HepG2 (cell line): ENCODE results near the gene SLC25A47. TPM values are rescaled to one million over a fixed set of nuclear protein-coding genes. Genes with fewer than 3 reads are reported as not detected.

Experiments used
- ATAC-seq: fragments of 200-7000 bp; cut with Tn5 transposase; 3 replicates; pipeline ENCODE4 v1.9.1; 2020; ENCODE audit warnings: mild to moderate bottlenecking, moderate library complexity
- BruUV-seq: library from RNA; stranded (reverse); fragments of 400-500 nt; replicated peaks from 2 replicates; lab custom pipeline; 2021; lab: Mats Ljungman, UMichigan
- CTCF ChIA-PET: fragments of 300-600 bp; formaldehyde crosslinking; extraction: SDS; loops from one replicate; lab custom pipeline; 2021; ENCODE audit warnings: low total read pairs, inconsistent platforms, low intra/inter-chr PET ratio; lab: Yijun Ruan, JAX
- POLR2A ChIA-PET: fragments of 350-600 bp; sonication (Branson Sonifier 250); formaldehyde crosslinking; loops from one replicate; lab custom pipeline; 2020; ENCODE audit warnings: antibody characterized with exemption, inconsistent platforms; lab: Yijun Ruan, JAX
- DNase-seq: peaks from one replicate; pipeline ENCODE4 v3.0.0-alpha.2; 2015; ENCODE audit warnings: low spot score
- FAIRE-seq: peaks from 3 replicates; lab custom pipeline; 2011; peaks lifted over from hg19 to GRCh38; lab: Jason Lieb, UNC
- H2AFZ ChIP-seq: one replicate; pipeline ENCODE4 v1.6.1; 2011; ENCODE audit warnings: low read length, inconsistent platforms
- H3K27ac ChIP-seq: fragments of 300-600 bp; 3 replicates; pipeline ENCODE4 v1.8.0; 2011; ENCODE audit warnings: mixed run types, mild to moderate bottlenecking, mixed read lengths, low read length, inconsistent platforms; ENCODE audit not compliant: insufficient read depth; ENCODE audit errors: extremely low read length
- H3K27me3 ChIP-seq, 2 experiments: fragments of 200-600 bp in 1 of 2; 2 replicates in 1 of 2; 3 replicates in 1 of 2; pipeline versions ENCODE4 v1.6.0 to v1.8.0; 2011; ENCODE audit warnings: low read length in 2 of 2, mild to moderate bottlenecking in 2 of 2, moderate library complexity in 2 of 2, inconsistent platforms in 1 of 2; ENCODE audit not compliant: insufficient read depth in 2 of 2, control insufficient read depth in 1 of 2
- H3K36me3 ChIP-seq, 2 experiments: fragments of 200-600 bp in 1 of 2; replicated peaks in 1 of 2; 2 replicates in 1 of 2; 3 replicates in 1 of 2; pipeline versions ENCODE4 v1.5.1 to v1.8.0; 2011; ENCODE audit warnings: low read length in 2 of 2, inconsistent platforms in 1 of 2; ENCODE audit not compliant: insufficient read depth in 2 of 2, control insufficient read depth in 1 of 2
- H3K4me1 ChIP-seq: 2 replicates; pipeline ENCODE4 v1.5.1; 2012; ENCODE audit warnings: low read length, inconsistent platforms; ENCODE audit not compliant: insufficient read depth
- H3K4me2 ChIP-seq: 2 replicates; pipeline ENCODE4 v1.6.0; 2011; ENCODE audit warnings: low read depth, low read length, inconsistent platforms
- H3K4me3 ChIP-seq, 3 experiments: fragments of 200-600 bp in 1 of 3; sonication (generic), shearing (Covaris generic) in 1 of 3; replicated peaks in 1 of 3; 2 replicates each; pipeline ENCODE4 v1.5.1; 2011 to 2016; ENCODE audit warnings: low read length in 3 of 3, inconsistent platforms in 2 of 3, low read depth in 2 of 3, mild to moderate bottlenecking in 2 of 3, control low read depth in 1 of 3, mixed read lengths in 1 of 3; ENCODE audit not compliant: insufficient read depth in 1 of 3
- H3K79me2 ChIP-seq: one replicate; pipeline ENCODE4 v1.6.1; 2011; ENCODE audit warnings: low read length, inconsistent platforms; ENCODE audit not compliant: insufficient read depth
- H3K9ac ChIP-seq: 2 replicates; pipeline ENCODE4 v1.6.0; 2011; ENCODE audit warnings: mild to moderate bottlenecking, low read depth, low read length, inconsistent platforms; ENCODE audit not compliant: insufficient read depth
- H3K9me3 ChIP-seq: 2 replicates; pipeline ENCODE4 v1.5.1; 2012; ENCODE audit warnings: mild to moderate bottlenecking, low read length
- H4K20me1 ChIP-seq: 2 replicates; pipeline ENCODE4 v1.6.0; 2011; ENCODE audit warnings: inconsistent platforms, mild to moderate bottlenecking, low read length, moderate library complexity; ENCODE audit not compliant: insufficient read depth
- AFF4 ChIP-seq: sonication (generic); formaldehyde crosslinking; IDR thresholded peaks from 2 replicates; pipeline ENCODE4 v1.4.0; 2020; ENCODE audit warnings: missing genetic modification reagents
- ATM ChIP-seq: fragments of 450-650 bp; IDR thresholded peaks from 2 replicates; pipeline ENCODE4 v1.7.1; 2017; ENCODE audit warnings: mild to moderate bottlenecking, borderline replicate concordance
- CBX1 ChIP-seq: IDR thresholded peaks from one replicate; pipeline ENCODE4 v1.6.1; 2016; ENCODE audit warnings: antibody characterized with exemption, low read depth
- HDAC1 ChIP-seq: sonication (generic); formaldehyde crosslinking; IDR thresholded peaks from 2 replicates; pipeline ENCODE4 v1.5.1; 2020; ENCODE audit warnings: mild to moderate bottlenecking, missing genetic modification reagents
- LBX2 ChIP-seq: sonication (generic); formaldehyde crosslinking; IDR thresholded peaks from 2 replicates; pipeline ENCODE4 v1.5.0; 2020; ENCODE audit warnings: missing genetic modification reagents, mild to moderate bottlenecking, borderline replicate concordance
- MIER3 ChIP-seq: IDR thresholded peaks from 2 replicates; pipeline ENCODE4 v1.6.1; 2016; ENCODE audit warnings: missing compliant biosample characterization, borderline replicate concordance
- NFYC ChIP-seq: IDR thresholded peaks from 2 replicates; pipeline ENCODE4 v1.6.1; 2016; ENCODE audit warnings: missing genetic modification reagents, missing compliant biosample characterization
- NR2F1 ChIP-seq, 2 experiments: fragments of 450-650 bp in 1 of 2; formaldehyde crosslinking in 1 of 2; IDR thresholded peaks; 2 replicates each; pipeline versions ENCODE4 v1.5.0 to v1.6.1; 2016 to 2020; ENCODE audit warnings: mild to moderate bottlenecking in 1 of 2, missing compliant biosample characterization in 1 of 2, missing genetic modification reagents in 1 of 2, moderate library complexity in 1 of 2
- PCBP1 ChIP-seq: fragments of 200-400 bp; formaldehyde crosslinking; IDR thresholded peaks from 2 replicates; pipeline ENCODE4 v1.6.1; 2017; ENCODE audit warnings: mild to moderate bottlenecking, low read depth, low read length, borderline replicate concordance
- PHB2 ChIP-seq: fragments of 450-650 bp; IDR thresholded peaks from 2 replicates; pipeline ENCODE4 v1.6.1; 2018; ENCODE audit not compliant: partially characterized antibody
- PLRG1 ChIP-seq: fragments of 450-650 bp; conservative IDR thresholded peaks from 2 replicates; pipeline ENCODE4 v1.6.1; 2016
- TBX3 ChIP-seq: fragments of 450-650 bp; IDR thresholded peaks from 2 replicates; pipeline ENCODE4 v1.6.1; 2017; ENCODE audit warnings: antibody characterized with exemption, mild to moderate bottlenecking, inconsistent platforms, borderline replicate concordance
- ZHX1 ChIP-seq: sonication (generic); formaldehyde crosslinking; IDR thresholded peaks from 2 replicates; pipeline ENCODE4 v1.8.1; 2022; ENCODE audit warnings: low read depth, mild to moderate bottlenecking, missing genetic modification reagents
- ZMAT3 ChIP-seq: sonication (generic); formaldehyde crosslinking; conservative IDR thresholded peaks from 2 replicates; pipeline ENCODE4 v1.7.0; 2021; ENCODE audit warnings: missing genetic modification reagents
- ZNF709 ChIP-seq: sonication (generic); formaldehyde crosslinking; IDR thresholded peaks from 2 replicates; pipeline ENCODE4 v1.5.0; 2020; ENCODE audit warnings: mild to moderate bottlenecking, missing genetic modification reagents
- WGBS: methylation state at CpG from one replicate; pipeline ENCODE4 v1.1.6; 2017; ENCODE audit warnings: low lambda C conversion rate; 5-methylcytosine and 5-hydroxymethylcytosine counted together
- in situ Hi-C: cut with HindIII; loops from 2 replicates; pipeline ENCODE4 v1.10.0; 2017; ENCODE audit warnings: low pct_unique_long_range_greater_than_20kb; ENCODE audit not compliant: extremely low pct_ligation_motif_present
- intact Hi-C: fragments of 100-400 bp; cut with micrococcal nuclease; formaldehyde crosslinking; loops from one replicate; pipeline ENCODE4 v1.10.0; 2022; ENCODE audit not compliant: unreplicated experiment
- polyA plus RNA-seq, 8 experiments: library from polyadenylated mRNA; depleted of rRNA in 3 of 8; stranded (reverse) in 7 of 8; unstranded in 1 of 8; fragments of >200 nt; fragmentation: Illumina TruSeq in 4 of 8; extraction: Trizol in 4 of 8; gene quantifications; 2 replicates each; pipeline versions ENCODE4 v1.2.1 to v1.2.3, GENCODE V29; 2011 to 2016; ENCODE audit warnings: low read depth in 4 of 8, missing spikeins in 1 of 8, mixed read lengths in 1 of 8; ENCODE audit not compliant: insufficient read depth in 1 of 8
- total RNA-seq, 5 experiments: library from RNA; depleted of rRNA; stranded (reverse); fragments of >200 nt; fragmentation: Illumina TruSeq; extraction: Trizol; gene quantifications; 2 replicates each; pipeline ENCODE4 v1.2.3, GENCODE V29; 2016; ENCODE audit warnings: low read depth in 1 of 5
- TF ChIP-seq, protein P1 (sequence below): sonication (generic); formaldehyde crosslinking; IDR thresholded peaks from 2 replicates; pipeline ENCODE4 v1.5.1; 2020; ENCODE audit warnings: missing genetic modification reagents, mild to moderate bottlenecking, borderline replicate concordance

SLC25A47 gene
- total and polyA plus RNA-seq, 2 of the 13 experiments (the other 11 are each of a cell fraction or from before 2014, with no cell fraction given) = 1.0 to 1.7 TPM

GRCh38 chr14:100359111-100359510, 36.0 kb downstream of the SLC25A47 start (continued):
- TF ChIP-seq CBX1 (no peak), NR2F1 (CRISPR knock-in tag; IDR thresholded peaks at IDR 0.05) (no peak)
- TF ChIP-seq, all 625 proteins: peak for 0

GRCh38 chr14:100359881-100360280, 36.7 kb downstream of the SLC25A47 start:
- H3K27me3 ChIP-seq = no peaks in the 10 kb centered on the region
- no peaks in the 10 kb centered on the region for H3K9me3 ChIP-seq
- H3K4me2 ChIP-seq = no peak overlapping the region
- POLR2A ChIA-PET = no interaction called here
- no peaks in the 10 kb centered on the region for H3K4me1 ChIP-seq
- no peak for FAIRE-seq
- H2AFZ ChIP-seq = no peak overlapping the region
- no TSS peak for BruUV-seq
- no peak overlapping the region for H3K9ac ChIP-seq
- ATAC-seq = no peak
- 98% methylated on average over 4 of the region's 4 CpGs for WGBS
- H3K79me2 ChIP-seq = no peaks in the 10 kb centered on the region
- CTCF ChIA-PET = no interaction called here
- H4K20me1 ChIP-seq = no peaks in the 10 kb centered on the region
- no peak overlapping the region for H3K4me3 ChIP-seq
- DNase-seq = no peak
- peaks cover 11 to 52% of the 10 kb centered on the region in 2 experiments; a peak in 4 of 5 replicates for H3K36me3 ChIP-seq
- in situ Hi-C loops = no loop called here
- intact Hi-C loops = no loop called here
- H3K27ac ChIP-seq = no peak overlapping the region
- TF ChIP-seq PLRG1 = no peak
- no peak for TF ChIP-seq MIER3 (CRISPR knock-in tag)
- TF ChIP-seq TBX3 = no peak
- TF ChIP-seq ZHX1 (CRISPR knock-in tag) = no peak
- no peak for TF ChIP-seq PCBP1
- no peak for TF ChIP-seq ATM
- no peak for TF ChIP-seq ZMAT3 (CRISPR knock-in tag)
- no peak for TF ChIP-seq PHB2
- no peak for TF ChIP-seq LBX2
- TF ChIP-seq HDAC1 (CRISPR knock-in tag) = no peak
- TF ChIP-seq, protein P1, sequence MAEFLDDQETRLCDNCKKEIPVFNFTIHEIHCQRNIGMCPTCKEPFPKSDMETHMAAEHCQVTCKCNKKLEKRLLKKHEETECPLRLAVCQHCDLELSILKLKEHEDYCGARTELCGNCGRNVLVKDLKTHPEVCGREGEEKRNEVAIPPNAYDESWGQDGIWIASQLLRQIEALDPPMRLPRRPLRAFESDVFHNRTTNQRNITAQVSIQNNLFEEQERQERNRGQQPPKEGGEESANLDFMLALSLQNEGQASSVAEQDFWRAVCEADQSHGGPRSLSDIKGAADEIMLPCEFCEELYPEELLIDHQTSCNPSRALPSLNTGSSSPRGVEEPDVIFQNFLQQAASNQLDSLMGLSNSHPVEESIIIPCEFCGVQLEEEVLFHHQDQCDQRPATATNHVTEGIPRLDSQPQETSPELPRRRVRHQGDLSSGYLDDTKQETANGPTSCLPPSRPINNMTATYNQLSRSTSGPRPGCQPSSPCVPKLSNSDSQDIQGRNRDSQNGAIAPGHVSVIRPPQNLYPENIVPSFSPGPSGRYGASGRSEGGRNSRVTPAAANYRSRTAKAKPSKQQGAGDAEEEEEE (CRISPR knock-in tag) = no peak
- TF ChIP-seq AFF4 = no peak
- TF ChIP-seq NFYC (CRISPR knock-in tag) = no peak
- no peak for TF ChIP-seq ZNF709
